NCI-H187 (cell line): Measurements from ENCODE around the gene NCAM2.

Source experiments
- DNase-seq, 2 experiments: peaks; one replicate each; lab custom pipeline; 2025; lab: John Stamatoyannopoulos, UW

Gene NCAM2

DNA sequence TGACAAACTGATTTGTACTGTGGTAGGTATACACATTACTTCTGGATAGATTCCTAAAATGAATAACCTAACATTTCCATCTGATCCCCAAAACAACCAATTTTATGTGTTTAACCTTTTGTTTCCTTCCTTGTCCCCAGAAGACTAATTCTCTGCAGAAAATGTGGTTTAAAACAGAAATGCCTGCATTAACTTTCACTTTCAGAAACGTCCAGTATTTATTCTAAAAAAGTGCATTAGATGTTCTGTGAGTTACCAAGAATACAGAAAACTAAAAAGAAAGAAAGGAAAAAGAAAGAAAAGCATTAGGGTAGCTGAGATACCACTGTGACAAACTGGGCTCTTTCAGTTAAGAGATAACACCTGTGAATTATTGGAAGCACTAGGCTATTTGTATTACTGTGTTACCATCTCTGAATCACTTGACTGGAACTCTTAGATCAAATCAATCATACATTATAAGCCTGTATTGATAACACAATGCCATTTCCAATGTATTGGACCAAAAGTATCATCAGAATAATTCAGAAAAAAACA, 177.7 kb downstream of the NCAM2 start:
- no peak for DNase-seq

- no peak for DNase-seq
These were observed 179.3 kb downstream of the NCAM2 start for GRCh38 chr21:21177353-21177986.

- no peak for DNase-seq
These were observed 181.6 kb downstream of the NCAM2 start for GRCh38 chr21:21179619-21180298.

DNA sequence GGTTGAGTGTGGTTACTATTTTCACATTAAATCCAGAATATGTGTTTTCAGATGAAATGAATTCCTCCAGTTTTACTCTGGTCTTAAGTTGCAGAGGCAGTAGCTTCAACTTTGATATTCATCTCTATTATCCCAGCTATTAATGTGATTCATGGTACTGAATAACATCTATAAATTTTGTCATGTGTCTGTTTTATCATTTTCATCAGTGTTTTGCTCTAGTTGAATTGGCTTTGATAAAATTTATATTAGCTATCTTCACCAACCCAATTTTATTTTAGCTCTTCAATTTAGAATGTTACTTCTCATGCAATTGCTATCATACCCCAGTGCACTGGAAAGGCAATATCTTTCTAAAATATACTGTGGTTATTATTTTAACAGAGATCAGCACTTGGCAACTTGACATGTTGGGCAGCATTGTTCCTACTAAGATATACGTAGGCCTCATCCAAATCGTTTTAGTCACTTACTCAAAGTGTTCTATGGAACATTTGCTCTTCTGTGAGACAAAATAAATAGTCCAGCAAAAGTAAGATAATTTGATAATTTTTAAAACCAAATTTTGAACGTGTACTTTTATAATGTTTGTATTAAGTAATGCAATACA, 184.3 kb downstream of the NCAM2 start:
- DNase-seq, result no peak

DNA sequence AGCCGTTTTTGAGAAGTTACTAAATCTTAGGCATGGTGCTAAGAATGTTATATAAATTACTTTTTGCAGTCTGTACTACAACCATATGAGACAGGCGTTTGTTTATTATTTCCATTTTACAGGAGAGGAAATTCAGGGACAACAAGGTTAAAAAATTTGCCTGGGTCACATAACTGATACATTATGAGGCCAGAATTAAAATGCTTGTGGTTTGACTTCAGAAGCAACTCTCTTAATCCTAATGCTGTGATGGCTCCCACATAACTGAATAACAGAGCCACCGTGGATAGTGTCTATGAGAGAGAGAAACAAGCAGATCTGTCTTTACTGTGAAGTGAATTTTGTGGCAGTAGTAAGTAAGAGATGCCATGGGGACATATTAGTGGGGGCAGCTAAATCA, 184.9 kb downstream of the NCAM2 start:
- no peak for DNase-seq

GRCh38 chr21:21184771-21185528, 186.7 kb downstream of the NCAM2 start:
- no peak for DNase-seq

DNA sequence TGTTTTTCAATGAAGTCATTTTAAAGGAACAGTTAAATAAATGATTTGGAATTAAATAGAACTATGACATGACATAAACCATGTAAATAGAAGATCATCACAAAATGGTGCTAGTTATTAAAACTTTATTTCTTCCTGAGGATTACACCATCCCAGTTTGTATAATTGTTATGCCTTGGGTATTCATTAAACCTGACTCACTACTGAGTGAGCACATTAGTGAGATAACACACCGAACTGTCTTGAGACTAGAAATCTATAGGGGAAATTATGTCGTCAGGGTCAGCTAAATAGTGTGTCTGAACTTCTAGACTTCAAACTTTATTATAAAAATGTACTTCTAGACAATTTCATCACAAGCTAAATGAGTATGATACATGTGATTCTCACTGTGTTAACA, 189.4 kb downstream of the NCAM2 start:
- no peak for DNase-seq

DNA sequence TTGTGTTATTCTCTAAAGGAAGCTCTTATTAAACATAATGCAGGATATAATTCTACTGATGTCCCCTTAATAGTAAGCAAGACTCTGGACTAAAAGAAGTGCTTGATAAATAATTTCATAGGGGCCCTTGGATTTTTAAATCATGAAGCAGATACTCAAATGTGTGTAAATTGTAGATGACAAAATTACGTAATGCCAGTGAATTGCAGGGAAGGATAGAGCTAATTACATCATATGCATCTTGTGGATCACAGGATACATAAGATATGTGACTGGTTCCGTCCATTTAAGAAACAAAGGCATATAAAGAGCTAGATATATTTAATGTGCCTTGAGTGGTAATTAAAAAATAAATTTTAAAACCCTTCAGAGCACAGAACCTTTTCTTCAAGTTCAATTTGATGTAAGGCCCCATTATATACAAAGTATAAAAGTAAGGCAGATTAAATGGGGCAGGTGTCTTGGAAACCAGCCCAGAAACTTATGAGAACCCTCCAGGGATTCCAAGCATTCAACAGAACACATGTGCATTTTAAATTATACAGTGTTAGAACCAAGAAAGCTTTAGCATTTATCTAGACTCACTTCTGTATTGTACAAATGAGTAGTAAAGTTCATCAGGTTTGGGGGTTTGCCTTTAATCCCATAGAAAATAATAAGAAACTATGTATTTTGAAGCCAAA, 190.4 kb downstream of the NCAM2 start:
- DNase-seq, result no peak

GRCh38 chr21:21195417-21195943, 197.3 kb downstream of the NCAM2 start:
- no peak for DNase-seq

DNA sequence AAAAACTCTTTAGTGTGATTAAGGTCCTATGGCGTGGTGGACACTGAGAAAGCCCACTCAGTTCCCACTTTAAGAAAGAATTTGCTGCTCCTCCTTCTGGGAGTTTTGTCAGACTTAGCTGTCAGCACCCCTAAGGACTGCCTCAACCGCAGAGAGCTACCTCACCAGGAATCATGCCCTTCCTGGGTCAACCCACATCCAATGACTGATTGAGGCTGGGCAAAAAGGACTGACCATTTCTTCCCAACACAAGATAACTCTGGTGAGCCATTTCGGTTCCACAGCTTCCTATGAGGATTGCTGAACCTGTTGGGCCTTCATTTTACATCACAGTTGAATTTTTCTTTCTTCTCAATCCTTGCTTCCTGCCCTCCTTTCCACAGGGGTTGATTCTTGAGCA, 197.9 kb downstream of the NCAM2 start:
- no peak for DNase-seq

- DNase-seq, result no peak
These were observed 198.6 kb downstream of the NCAM2 start for GRCh38 chr21:21196848-21197247.

GRCh38 chr21:21199342-21200102, 201.3 kb downstream of the NCAM2 start:
- no peak for DNase-seq

DNA sequence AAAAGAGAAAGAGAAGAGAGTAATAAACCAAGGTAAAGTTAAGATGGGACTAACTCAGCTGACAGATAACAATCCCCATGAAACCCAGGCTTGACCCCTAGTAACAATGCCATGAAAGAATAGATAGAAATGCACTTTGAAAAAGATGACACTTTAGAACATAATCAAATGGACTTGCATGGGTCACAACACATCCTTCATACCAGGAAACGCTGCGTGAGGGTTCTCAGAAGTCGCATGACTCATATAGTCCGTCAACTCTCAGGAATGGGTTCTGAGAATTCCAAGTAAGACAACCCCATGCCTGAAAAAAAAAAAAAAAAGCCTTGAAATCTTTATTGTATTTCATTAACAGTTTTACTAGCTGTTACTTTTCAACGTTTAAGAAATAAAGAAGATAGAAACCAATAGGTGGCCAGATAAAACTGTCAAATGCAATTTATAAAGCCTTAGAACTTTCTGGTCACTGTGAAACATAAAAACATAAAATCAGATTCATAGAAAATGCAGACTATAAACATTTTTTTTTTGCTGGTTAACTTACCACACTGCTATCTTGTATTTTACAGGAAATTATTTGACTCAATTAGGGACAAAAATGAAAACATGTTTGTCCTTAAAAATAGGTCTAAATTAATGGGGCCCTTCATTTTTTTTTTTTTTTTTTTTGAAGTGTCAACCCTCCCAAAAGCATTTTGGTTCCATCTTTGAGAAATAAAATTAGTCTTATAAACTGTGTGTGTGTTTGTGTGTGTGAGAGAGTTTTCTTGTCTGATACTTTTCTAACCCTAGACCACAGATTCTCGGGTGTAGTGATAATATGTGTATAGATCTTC, 202.1 kb downstream of the NCAM2 start:
- DNase-seq, result no peak

GRCh38 chr21:21200939-21201615, 202.9 kb downstream of the NCAM2 start:
- no peak for DNase-seq

DNA sequence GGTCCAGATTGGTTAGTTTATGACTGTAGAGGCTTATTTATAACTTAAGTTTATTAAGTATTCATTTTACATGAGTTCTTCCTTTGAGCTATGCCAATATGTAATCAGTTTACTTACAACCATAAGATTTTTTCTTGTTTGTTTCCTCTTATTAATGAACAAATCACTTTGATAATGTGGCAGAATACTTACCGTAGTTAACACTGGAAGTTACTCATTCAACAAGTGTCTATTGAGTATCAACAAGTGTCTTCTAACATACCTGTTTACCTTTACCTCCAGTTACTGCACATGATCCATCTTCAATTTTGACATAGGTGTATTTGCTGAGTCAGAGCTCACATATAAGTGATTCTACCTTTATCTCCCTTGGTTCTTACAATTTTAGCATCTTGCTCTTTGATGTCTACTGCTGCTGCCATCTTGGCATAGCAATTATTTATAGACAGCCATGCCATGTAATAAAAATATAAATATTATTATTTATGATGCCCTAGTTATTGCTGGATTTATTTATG, 205.7 kb downstream of the NCAM2 start:
- DNase-seq, result no peak

DNA sequence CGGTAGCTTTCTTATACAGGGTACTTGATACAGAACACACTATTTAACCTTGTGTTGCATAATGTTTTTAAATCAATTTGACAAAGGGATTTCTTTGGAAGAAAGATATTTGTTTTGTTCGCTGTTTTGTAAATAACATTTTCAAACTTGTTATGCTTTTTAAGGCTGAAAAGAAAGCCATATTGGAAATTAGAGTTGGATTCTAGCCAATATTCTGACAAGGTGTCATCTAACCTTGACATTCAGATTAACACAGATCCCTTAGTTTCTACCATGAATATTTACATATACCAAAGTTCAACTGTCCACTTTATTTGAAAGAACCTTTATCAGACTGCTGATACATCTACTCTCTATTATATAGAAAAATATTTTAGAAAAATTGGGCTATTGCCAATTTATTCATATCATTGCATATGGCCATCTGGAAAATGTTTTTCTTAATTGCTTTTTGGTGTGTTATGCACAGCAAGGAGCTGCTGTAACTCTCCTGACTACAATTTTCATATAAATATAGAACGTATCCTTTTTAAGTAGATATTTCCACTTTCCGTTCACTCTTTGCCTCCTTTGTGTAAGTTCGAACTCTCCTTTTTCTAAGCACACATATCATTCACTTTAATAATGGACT, 206.3 kb downstream of the NCAM2 start:
- DNase-seq, result no peak

GRCh38 chr21:21205604-21206003, 207.4 kb downstream of the NCAM2 start:
- no peak for DNase-seq

DNA sequence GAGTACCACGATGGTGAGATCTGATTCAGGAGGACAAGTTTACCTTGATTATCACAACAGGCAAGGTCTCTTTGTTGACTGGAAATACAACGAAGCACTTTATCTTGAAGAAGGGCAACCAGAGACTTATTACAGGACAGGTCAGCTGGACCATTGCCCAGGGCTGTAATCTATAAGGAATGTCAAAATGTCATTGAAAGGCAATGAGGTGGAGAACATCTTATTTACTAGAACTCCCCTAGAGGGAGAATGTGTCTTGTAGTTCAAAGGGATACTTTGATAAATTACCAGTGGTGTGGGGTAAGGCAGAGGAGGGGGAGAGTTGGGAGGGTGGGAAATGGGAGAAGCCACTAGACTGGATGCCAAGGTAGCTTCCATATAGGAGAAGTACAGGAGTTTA, 212.3 kb downstream of the NCAM2 start:
- no peak for DNase-seq

- DNase-seq, result no peak
These were observed 215.1 kb downstream of the NCAM2 start for GRCh38 chr21:21213297-21213696.
